ENCODE data around the gene BORCS5.

GRCh38 chr12:12433203-12433731, 76.4 kb downstream of the BORCS5 start:
- TF ChIP-seq EZH2phosphoT487 (IDR thresholded peaks at IDR 0.05; ENCODE audit: insufficient read depth, low read depth), result no peak
- no peak for TF ChIP-seq EZH2 (IDR thresholded peaks at IDR 0.05; ENCODE audit: insufficient read depth, poor library complexity, severe bottlenecking)

All from GM23248 (cell line).